Vagina (tissue), 2 donors: ENCODE measurements around the gene DHX29.

Source experiments
- CTCF ChIP-seq, 3 experiments: fragments of 450-650 bp in 2 of 3; fragments of 200-600 bp in 1 of 3; sonication (generic) in 1 of 3; IDR thresholded peaks; one replicate each; pipeline ENCODE4 v1.5.1; 2017 to 2019; ENCODE audit warnings: antibody characterized with exemption in 3 of 3, mild to moderate bottlenecking in 2 of 3, moderate library complexity in 2 of 3
- POLR2A ChIP-seq, 2 donors: fragments of 450-650 bp; IDR thresholded peaks; one replicate each; pipeline ENCODE4 v1.6.1; 2017; ENCODE audit warnings: antibody characterized with exemption in 2 of 2, mild to moderate bottlenecking in 2 of 2, moderate library complexity in 2 of 2
- POLR2AphosphoS5 ChIP-seq, 2 donors: sonication (generic); formaldehyde crosslinking; IDR thresholded peaks; one replicate each; pipeline ENCODE4 v1.9.0; 2017; ENCODE audit warnings: antibody characterized with exemption in 2 of 2, mild to moderate bottlenecking in 2 of 2, low read depth in 1 of 2; ENCODE audit not compliant: insufficient read depth in 1 of 2

GRCh38 chr5:55227664-55228430 is 79.6 kb downstream of the DHX29 start:
- TF ChIP-seq CTCF (IDR thresholded peaks at IDR 0.05) (no peak), POLR2AphosphoS5 (IDR thresholded peaks at IDR 0.05; ENCODE audit: insufficient read depth in 1 of 2, low read depth in 1 of 2) (no peak), POLR2A (IDR thresholded peaks at IDR 0.05) (no peak)
